ENCODE measurements around the gene CDK14.
A peak's percentile ranks its signal among the peaks of the same experiment; 100 is the strongest.

The CDK14 gene

GRCh38 chr7:91137153-91137787, 541.1 kb downstream of the CDK14 start:
- no peak for TF ChIP-seq TAF1 (IDR thresholded peaks at IDR 0.05; ENCODE audit: low read depth)
- no peak for TF ChIP-seq TEAD4 (IDR thresholded peaks at IDR 0.05)
- no peak for TF ChIP-seq EGR1 (IDR thresholded peaks at IDR 0.05)
- no peak for TF ChIP-seq TCF12 (IDR thresholded peaks at IDR 0.05; ENCODE audit: low read depth)
- TF ChIP-seq CREB1 (IDR thresholded peaks at IDR 0.05; ENCODE audit: low read depth) = no peak

DNA sequence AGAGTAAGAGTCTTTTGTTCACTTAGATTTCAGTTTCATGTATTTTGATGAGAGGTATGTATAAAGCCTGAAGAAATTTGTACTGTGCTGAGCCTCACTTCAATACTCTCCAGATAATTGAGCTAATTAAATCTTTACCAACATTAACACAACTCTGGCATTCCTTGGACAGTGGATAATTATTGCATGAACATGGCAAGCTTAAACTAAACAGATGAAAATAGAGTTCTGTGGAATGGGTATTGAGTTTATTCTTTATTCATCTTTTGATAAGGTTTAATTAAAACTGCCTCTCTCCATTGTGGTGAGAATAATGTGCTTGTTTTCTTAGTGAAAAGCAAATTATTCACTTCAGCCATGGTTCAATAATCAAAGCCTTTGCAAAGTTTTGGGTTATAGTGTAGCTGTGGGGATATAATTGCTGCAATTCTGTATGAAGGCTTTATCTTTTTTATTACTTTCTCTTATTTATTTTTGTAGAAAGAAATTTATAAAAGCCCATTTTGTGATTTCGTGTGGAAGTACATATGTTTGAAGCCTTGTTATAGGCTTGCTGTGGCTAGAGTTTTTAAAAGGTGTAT, 541.8 kb downstream of the CDK14 start:
- TF ChIP-seq RAD21 (IDR thresholded peaks at IDR 0.05; ENCODE audit: low read depth) (no peak), TEAD4 (IDR thresholded peaks at IDR 0.05) (no peak)

DNA sequence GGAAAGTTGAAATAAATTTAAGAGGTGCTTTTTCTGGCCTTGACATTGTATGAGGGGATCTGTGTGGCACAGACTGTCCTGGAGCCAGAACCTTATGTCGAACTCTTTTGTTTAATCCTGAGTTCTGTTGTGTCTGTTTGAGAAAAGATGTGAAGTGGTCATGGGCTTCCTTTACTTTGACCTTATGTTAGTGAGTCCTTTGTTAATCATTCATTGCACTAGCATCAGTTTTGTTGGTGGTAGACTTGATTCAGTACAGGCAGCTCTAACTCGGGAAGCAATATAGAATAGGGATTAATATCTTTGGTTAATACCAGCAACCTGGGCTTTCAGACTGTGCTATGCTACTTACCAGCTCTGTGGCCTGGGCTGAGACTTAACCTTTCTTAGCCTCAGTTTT, 544.2 kb downstream of the CDK14 start:
- TF ChIP-seq YY1 (IDR thresholded peaks at IDR 0.05; ENCODE audit: low read depth) (no peak), CREB1 (IDR thresholded peaks at IDR 0.05; ENCODE audit: low read depth) (no peak), TCF12 (IDR thresholded peaks at IDR 0.05; ENCODE audit: low read depth) (no peak), TEAD4 (IDR thresholded peaks at IDR 0.05) (no peak)

DNA sequence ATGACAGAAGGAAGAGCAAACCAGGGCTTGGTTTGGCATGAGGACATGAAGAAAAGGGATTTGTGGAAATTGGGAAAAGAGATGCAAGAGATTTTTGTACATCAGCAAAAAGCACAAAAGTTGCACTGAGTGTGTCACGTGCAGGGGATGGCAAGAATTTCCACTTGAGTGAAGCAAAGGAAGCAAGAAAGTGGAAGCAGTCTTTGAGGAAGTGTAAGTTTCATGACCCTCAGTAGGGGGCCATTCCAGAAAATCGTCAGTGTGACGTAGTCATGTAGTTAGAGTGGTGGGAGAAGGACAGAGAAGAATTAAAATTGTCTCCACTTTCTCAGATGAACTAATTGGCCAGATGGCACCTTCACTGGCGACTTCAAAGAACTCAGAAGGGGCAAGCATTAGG, 544.9 kb downstream of the CDK14 start:
- TF ChIP-seq CEBPB (IDR thresholded peaks at IDR 0.05) = no peak
- TF ChIP-seq, protein P1, sequence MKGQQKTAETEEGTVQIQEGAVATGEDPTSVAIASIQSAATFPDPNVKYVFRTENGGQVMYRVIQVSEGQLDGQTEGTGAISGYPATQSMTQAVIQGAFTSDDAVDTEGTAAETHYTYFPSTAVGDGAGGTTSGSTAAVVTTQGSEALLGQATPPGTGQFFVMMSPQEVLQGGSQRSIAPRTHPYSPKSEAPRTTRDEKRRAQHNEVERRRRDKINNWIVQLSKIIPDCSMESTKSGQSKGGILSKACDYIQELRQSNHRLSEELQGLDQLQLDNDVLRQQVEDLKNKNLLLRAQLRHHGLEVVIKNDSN (IDR thresholded peaks at IDR 0.05) = 0 out of 2 replicates have a peak, but pooled peaks have one; percentile 34

GRCh38 chr7:91142743-91143142, 546.6 kb downstream of the CDK14 start:
- TF ChIP-seq NFIC (IDR thresholded peaks at IDR 0.05) (no peak), CREB1 (IDR thresholded peaks at IDR 0.05; ENCODE audit: low read depth) (no peak), TEAD4 (IDR thresholded peaks at IDR 0.05) (no peak), RAD21 (IDR thresholded peaks at IDR 0.05; ENCODE audit: low read depth) (no peak), EGR1 (IDR thresholded peaks at IDR 0.05) (no peak), YY1 (IDR thresholded peaks at IDR 0.05; ENCODE audit: low read depth) (no peak), EP300 (IDR thresholded peaks at IDR 0.05; ENCODE audit: borderline replicate concordance) (no peak)

DNA sequence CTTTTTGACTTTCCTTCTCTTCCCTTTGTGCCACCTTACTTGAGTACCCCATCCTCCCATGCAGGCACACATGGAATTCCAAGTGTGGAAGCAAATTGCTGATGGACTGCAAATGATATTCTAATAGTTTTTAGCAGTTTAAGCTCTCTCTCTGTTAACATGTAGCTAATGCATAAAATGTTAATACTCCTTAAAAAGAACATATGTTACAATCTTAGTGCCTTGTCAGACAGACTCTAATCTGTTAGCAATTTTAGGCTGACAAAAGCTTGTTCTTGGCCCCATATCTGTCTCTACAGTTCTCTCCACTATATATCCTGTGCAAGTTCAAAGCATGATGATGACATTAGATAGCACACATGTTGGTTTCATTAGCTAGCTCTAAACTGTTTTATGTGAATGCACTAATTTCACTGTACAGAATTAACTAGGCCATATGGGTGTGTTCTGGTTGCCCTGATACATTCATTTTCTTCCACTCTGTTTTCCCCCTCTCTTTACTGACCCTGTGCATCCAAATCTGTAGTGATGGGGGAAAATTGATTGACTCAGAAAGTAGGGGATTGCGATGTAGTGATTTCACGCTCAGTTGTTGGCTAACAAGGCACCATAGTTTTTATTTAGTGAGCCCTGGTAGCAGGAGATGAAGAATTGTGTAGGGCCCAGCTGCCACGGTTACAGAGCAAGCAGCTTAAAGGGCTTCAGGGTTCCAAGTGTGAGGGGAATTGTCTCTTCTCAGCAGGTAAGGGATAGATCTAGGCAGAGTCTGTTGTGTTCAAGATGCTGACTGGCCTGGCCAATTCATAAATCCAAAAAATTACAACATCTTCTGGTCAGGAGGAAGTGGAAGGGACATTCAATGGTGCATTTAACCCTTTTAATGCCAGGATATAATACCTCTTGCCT, 553.5 kb downstream of the CDK14 start:
- TF ChIP-seq, protein P2, sequence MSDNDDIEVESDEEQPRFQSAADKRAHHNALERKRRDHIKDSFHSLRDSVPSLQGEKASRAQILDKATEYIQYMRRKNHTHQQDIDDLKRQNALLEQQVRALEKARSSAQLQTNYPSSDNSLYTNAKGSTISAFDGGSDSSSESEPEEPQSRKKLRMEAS (IDR thresholded peaks at IDR 0.05) = no peak
- TF ChIP-seq, protein P1 (IDR thresholded peaks at IDR 0.05) = no peak
- TF ChIP-seq, protein P3, sequence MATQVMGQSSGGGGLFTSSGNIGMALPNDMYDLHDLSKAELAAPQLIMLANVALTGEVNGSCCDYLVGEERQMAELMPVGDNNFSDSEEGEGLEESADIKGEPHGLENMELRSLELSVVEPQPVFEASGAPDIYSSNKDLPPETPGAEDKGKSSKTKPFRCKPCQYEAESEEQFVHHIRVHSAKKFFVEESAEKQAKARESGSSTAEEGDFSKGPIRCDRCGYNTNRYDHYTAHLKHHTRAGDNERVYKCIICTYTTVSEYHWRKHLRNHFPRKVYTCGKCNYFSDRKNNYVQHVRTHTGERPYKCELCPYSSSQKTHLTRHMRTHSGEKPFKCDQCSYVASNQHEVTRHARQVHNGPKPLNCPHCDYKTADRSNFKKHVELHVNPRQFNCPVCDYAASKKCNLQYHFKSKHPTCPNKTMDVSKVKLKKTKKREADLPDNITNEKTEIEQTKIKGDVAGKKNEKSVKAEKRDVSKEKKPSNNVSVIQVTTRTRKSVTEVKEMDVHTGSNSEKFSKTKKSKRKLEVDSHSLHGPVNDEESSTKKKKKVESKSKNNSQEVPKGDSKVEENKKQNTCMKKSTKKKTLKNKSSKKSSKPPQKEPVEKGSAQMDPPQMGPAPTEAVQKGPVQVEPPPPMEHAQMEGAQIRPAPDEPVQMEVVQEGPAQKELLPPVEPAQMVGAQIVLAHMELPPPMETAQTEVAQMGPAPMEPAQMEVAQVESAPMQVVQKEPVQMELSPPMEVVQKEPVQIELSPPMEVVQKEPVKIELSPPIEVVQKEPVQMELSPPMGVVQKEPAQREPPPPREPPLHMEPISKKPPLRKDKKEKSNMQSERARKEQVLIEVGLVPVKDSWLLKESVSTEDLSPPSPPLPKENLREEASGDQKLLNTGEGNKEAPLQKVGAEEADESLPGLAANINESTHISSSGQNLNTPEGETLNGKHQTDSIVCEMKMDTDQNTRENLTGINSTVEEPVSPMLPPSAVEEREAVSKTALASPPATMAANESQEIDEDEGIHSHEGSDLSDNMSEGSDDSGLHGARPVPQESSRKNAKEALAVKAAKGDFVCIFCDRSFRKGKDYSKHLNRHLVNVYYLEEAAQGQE (IDR thresholded peaks at IDR 0.05; ENCODE audit: low read depth) = no peak
- TF ChIP-seq TEAD4 (IDR thresholded peaks at IDR 0.05) (no peak), FOXM1 (IDR thresholded peaks at IDR 0.05; ENCODE audit: borderline replicate concordance, low read depth) (no peak), TAF1 (IDR thresholded peaks at IDR 0.05; ENCODE audit: low read depth) (no peak), EGR1 (IDR thresholded peaks at IDR 0.05) (no peak), CREB1 (IDR thresholded peaks at IDR 0.05; ENCODE audit: low read depth) (no peak), RAD21 (IDR thresholded peaks at IDR 0.05; ENCODE audit: low read depth) (no peak), CEBPB (IDR thresholded peaks at IDR 0.05) (no peak), TCF12 (IDR thresholded peaks at IDR 0.05; ENCODE audit: low read depth) (no peak), NFIC (IDR thresholded peaks at IDR 0.05) (no peak), EP300 (IDR thresholded peaks at IDR 0.05; ENCODE audit: borderline replicate concordance) (no peak)

- TF ChIP-seq TEAD4 (IDR thresholded peaks at IDR 0.05) = no peak
- TF ChIP-seq, protein P1 (IDR thresholded peaks at IDR 0.05) = no peak
- TF ChIP-seq, protein P2 (IDR thresholded peaks at IDR 0.05) = no peak
- no peak for TF ChIP-seq RAD21 (IDR thresholded peaks at IDR 0.05; ENCODE audit: low read depth)
- TF ChIP-seq NFIC (IDR thresholded peaks at IDR 0.05) = no peak
- TF ChIP-seq TAF1 (IDR thresholded peaks at IDR 0.05; ENCODE audit: low read depth) = no peak
- no peak for TF ChIP-seq CEBPB (IDR thresholded peaks at IDR 0.05)
- no peak for TF ChIP-seq FOXM1 (IDR thresholded peaks at IDR 0.05; ENCODE audit: borderline replicate concordance, low read depth)
- no peak for TF ChIP-seq YY1 (IDR thresholded peaks at IDR 0.05; ENCODE audit: low read depth)
- no peak for TF ChIP-seq TCF12 (IDR thresholded peaks at IDR 0.05; ENCODE audit: low read depth)
- TF ChIP-seq, protein P3 (IDR thresholded peaks at IDR 0.05; ENCODE audit: low read depth) = no peak
- no peak for TF ChIP-seq EGR1 (IDR thresholded peaks at IDR 0.05)
- no peak for TF ChIP-seq EP300 (IDR thresholded peaks at IDR 0.05; ENCODE audit: borderline replicate concordance)
- no peak for TF ChIP-seq CREB1 (IDR thresholded peaks at IDR 0.05; ENCODE audit: low read depth)
- TF ChIP-seq ZBTB7A (IDR thresholded peaks at IDR 0.05; ENCODE audit: low read depth) = no peak
Observed at GRCh38 chr7:91151916-91152315, 555.8 kb downstream of the CDK14 start.
